ENCODE data around the gene QSOX1.

DNA sequence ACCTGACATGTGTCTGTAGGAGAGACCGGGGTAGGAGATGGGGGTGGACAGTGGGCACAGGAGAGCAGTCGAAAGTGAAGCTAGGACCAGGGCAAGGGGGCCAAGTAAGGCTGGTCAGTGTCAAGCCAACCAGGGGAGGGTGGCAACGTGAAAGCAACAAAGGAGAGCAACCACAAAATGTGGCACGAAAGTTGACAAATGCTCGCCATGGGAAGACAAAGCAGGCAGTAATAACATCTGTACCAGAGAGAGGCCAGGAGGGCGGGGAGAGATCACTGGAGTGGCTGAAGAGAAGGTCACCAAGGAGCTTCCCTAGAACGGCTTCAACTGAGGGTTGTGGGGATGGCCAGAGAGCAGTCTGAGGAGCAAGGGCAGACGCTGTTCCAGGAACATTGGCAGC is 17.0 kb downstream of the QSOX1 start:
- TF ChIP-seq CTCF (conservative IDR thresholded peaks at IDR 0.05; ENCODE audit: low read depth, low read length) (no peak), EZH2 (IDR thresholded peaks at IDR 0.05; ENCODE audit: low read length, unreplicated experiment) (no peak), EZH2phosphoT487 (IDR thresholded peaks at IDR 0.05; ENCODE audit: borderline replicate concordance, low read length) (no peak)

All from PC-3 (cell line).